HepG2 (cell line): Measurements from ENCODE around the gene ASPHD1. TPM values are rescaled to one million over a fixed set of nuclear protein-coding genes. Genes with fewer than 3 reads are reported as not detected.

Source experiments
- ARID3A ChIP-seq: IDR thresholded peaks from 2 replicates; pipeline ENCODE4 v1.6.1; 2012; ENCODE audit warnings: low read depth, low read length, improper control_type of control experiment
- BORCS8-MEF2B ChIP-seq: sonication (generic); formaldehyde crosslinking; IDR thresholded peaks from 2 replicates; pipeline ENCODE4 v1.8.0; 2022; ENCODE audit warnings: mild to moderate bottlenecking, missing genetic modification reagents
- CREM ChIP-seq, 2 experiments: sonication (generic) in 1 of 2; formaldehyde crosslinking in 1 of 2; IDR thresholded peaks; 2 replicates each; pipeline versions ENCODE4 v1.4.0 to v1.6.1; 2016 to 2020; ENCODE audit warnings: antibody characterized with exemption in 1 of 2, mild to moderate bottlenecking in 1 of 2, missing genetic modification reagents in 1 of 2
- EHMT2 ChIP-seq: fragments of 200-600 bp; sonication (generic); IDR thresholded peaks from 2 replicates; pipeline ENCODE4 v1.7.0; 2017; ENCODE audit warnings: antibody characterized with exemption, low read depth, low read length, borderline replicate concordance
- HNRNPK ChIP-seq: fragments of 200-400 bp; formaldehyde crosslinking; IDR thresholded peaks from 2 replicates; pipeline ENCODE4 v1.6.1; 2018; ENCODE audit warnings: low read length, low read depth, moderate library complexity, mild to moderate bottlenecking; ENCODE audit not compliant: poor library complexity, severe bottlenecking
- NBN ChIP-seq: fragments of 450-650 bp; conservative IDR thresholded peaks from 2 replicates; pipeline ENCODE4 v1.6.1; 2017
- PITX1 ChIP-seq: sonication (generic); formaldehyde crosslinking; IDR thresholded peaks from 2 replicates; pipeline ENCODE4 v1.5.1; 2020; ENCODE audit warnings: mild to moderate bottlenecking, missing genetic modification reagents
- RFX5 ChIP-seq: IDR thresholded peaks from 2 replicates; pipeline ENCODE4 v1.6.1; 2011; ENCODE audit warnings: low read depth, low read length, improper control_type of control experiment
- SALL2 ChIP-seq: sonication (generic); formaldehyde crosslinking; IDR thresholded peaks from 2 replicates; pipeline ENCODE4 v1.8.1; 2023; ENCODE audit warnings: mild to moderate bottlenecking, missing genetic modification reagents, inconsistent platforms
- SCMH1 ChIP-seq: sonication (generic); formaldehyde crosslinking; IDR thresholded peaks from 2 replicates; pipeline ENCODE4 v1.9.0; 2021; ENCODE audit warnings: missing genetic modification reagents, mild to moderate bottlenecking, borderline replicate concordance
- SOX13 ChIP-seq, 3 experiments: fragments of 450-650 bp in 1 of 3; sonication (generic) in 1 of 3; formaldehyde crosslinking in 1 of 3; IDR thresholded peaks in 2 of 3; conservative IDR thresholded peaks in 1 of 3; 2 replicates each; pipeline versions ENCODE4 v1.5.0 to v1.6.1; 2016 to 2020; ENCODE audit warnings: antibody characterized with exemption in 1 of 3, mild to moderate bottlenecking in 1 of 3, missing compliant biosample characterization in 1 of 3, missing genetic modification reagents in 1 of 3, moderate library complexity in 1 of 3
- TBX3 ChIP-seq: fragments of 450-650 bp; IDR thresholded peaks from 2 replicates; pipeline ENCODE4 v1.6.1; 2017; ENCODE audit warnings: antibody characterized with exemption, mild to moderate bottlenecking, inconsistent platforms, borderline replicate concordance
- TFE3 ChIP-seq: IDR thresholded peaks from 2 replicates; pipeline ENCODE4 v1.6.1; 2016
- ZBTB21 ChIP-seq: sonication (generic); formaldehyde crosslinking; IDR thresholded peaks from 2 replicates; pipeline ENCODE4 v1.4.0; 2020; ENCODE audit warnings: missing genetic modification reagents
- ZBTB26 ChIP-seq: IDR thresholded peaks from 2 replicates; pipeline ENCODE4 v1.6.1; 2016; ENCODE audit warnings: missing compliant biosample characterization, missing genetic modification reagents, borderline replicate concordance
- ZBTB42 ChIP-seq: sonication (generic); formaldehyde crosslinking; IDR thresholded peaks from 2 replicates; pipeline ENCODE4 v1.5.0; 2020; ENCODE audit warnings: mild to moderate bottlenecking, missing genetic modification reagents
- ZFP37 ChIP-seq: sonication (generic); formaldehyde crosslinking; IDR thresholded peaks from 2 replicates; pipeline ENCODE4 v1.4.0; 2020; ENCODE audit warnings: missing genetic modification reagents, borderline replicate concordance
- ZNF180 ChIP-seq: sonication (generic); formaldehyde crosslinking; IDR thresholded peaks from 2 replicates; pipeline ENCODE4 v1.4.0; 2020; ENCODE audit warnings: low read depth, missing genetic modification reagents, borderline replicate concordance
- ZNF451 ChIP-seq: sonication (generic); formaldehyde crosslinking; IDR thresholded peaks from 2 replicates; pipeline ENCODE4 v1.5.0; 2020; ENCODE audit warnings: mild to moderate bottlenecking, missing genetic modification reagents
- ZNF484 ChIP-seq: sonication (generic); formaldehyde crosslinking; IDR thresholded peaks from 2 replicates; pipeline ENCODE4 v1.5.1; 2020; ENCODE audit warnings: mild to moderate bottlenecking, low read depth, missing genetic modification reagents, borderline replicate concordance
- ZNF574 ChIP-seq: sonication (generic); formaldehyde crosslinking; IDR thresholded peaks from 2 replicates; pipeline ENCODE4 v1.4.0; 2020; ENCODE audit warnings: missing genetic modification reagents
- polyA plus RNA-seq, 8 experiments: library from polyadenylated mRNA; depleted of rRNA in 3 of 8; stranded (reverse) in 7 of 8; unstranded in 1 of 8; fragments of >200 nt; fragmentation: Illumina TruSeq in 4 of 8; extraction: Trizol in 4 of 8; gene quantifications; 2 replicates each; pipeline versions ENCODE4 v1.2.1 to v1.2.3, GENCODE V29; 2011 to 2016; ENCODE audit warnings: low read depth in 4 of 8, missing spikeins in 1 of 8, mixed read lengths in 1 of 8; ENCODE audit not compliant: insufficient read depth in 1 of 8
- total RNA-seq, 5 experiments: library from RNA; depleted of rRNA; stranded (reverse); fragments of >200 nt; fragmentation: Illumina TruSeq; extraction: Trizol; gene quantifications; 2 replicates each; pipeline ENCODE4 v1.2.3, GENCODE V29; 2016; ENCODE audit warnings: low read depth in 1 of 5

Gene ASPHD1
- total and polyA plus RNA-seq, 2 of the 13 experiments (the other 11 are each of a cell fraction or from before 2014, with no cell fraction given), result 13.1 to 19.7 TPM

- TF ChIP-seq ZBTB42, result peak; percentile 90; the same call in 1 of the 2 replicates
- no peak for TF ChIP-seq ZBTB26 (CRISPR knock-in tag)
- TF ChIP-seq ARID3A, result no peak
- no peak for TF ChIP-seq NBN
- TF ChIP-seq ZBTB21 (CRISPR knock-in tag), result peak; percentile 69; the same call in 1 of the 2 replicates
- TF ChIP-seq EHMT2, result peak; percentile 10; the same call in 1 of the 2 replicates
- TF ChIP-seq PITX1 (CRISPR knock-in tag), result no peak
- peak; percentile 14; the same call in 1 of the 2 replicates for TF ChIP-seq ZNF574
- 0 out of 2 replicates have a peak, but pooled peaks have one; percentile 92 for TF ChIP-seq ZNF484
- TF ChIP-seq ZNF180 (CRISPR knock-in tag), result no peak
- TF ChIP-seq TBX3, result no peak
- no peak for TF ChIP-seq ZFP37 (CRISPR knock-in tag)
- peak; percentile 94 for TF ChIP-seq SALL2
- TF ChIP-seq TFE3 (CRISPR knock-in tag), result no peak
- peak; percentile 43 for TF ChIP-seq HNRNPK
- no peak for TF ChIP-seq SOX13 (IDR thresholded peaks at IDR 0.05)
- TF ChIP-seq SOX13 (CRISPR knock-in tag; conservative IDR thresholded peaks at IDR 0.05 in 1 of 2, IDR thresholded peaks at IDR 0.05 in 1 of 2), result no peak
- peak; percentile 93; the same call in 1 of the 2 replicates for TF ChIP-seq ZNF451 (CRISPR knock-in tag)
- TF ChIP-seq BORCS8-MEF2B (CRISPR knock-in tag), result peak; percentile 98
- TF ChIP-seq SCMH1 (CRISPR knock-in tag), result no peak
- no peak for TF ChIP-seq RFX5
- TF ChIP-seq CREM (IDR thresholded peaks at IDR 0.05), result peak; percentile 60
- no peak for TF ChIP-seq CREM (CRISPR knock-in tag; IDR thresholded peaks at IDR 0.05)
Measured at GRCh38 chr16:29900102-29900887, at the start of gene ASPHD1 (continued).
